GM08714 (cell line): ENCODE data around the gene SLC22A23.

ENCODE experiments used
- H3K4me3 ChIP-seq: fragments of 200-500 bp; sonication (Bioruptor generic); 2 replicates; pipeline ENCODE4 v1.5.1; 2014; ENCODE audit warnings: mild to moderate bottlenecking, low read length, inconsistent platforms
- ZNF274 ChIP-seq: IDR thresholded peaks from 2 replicates; pipeline ENCODE4 v1.6.1; 2012; ENCODE audit warnings: mild to moderate bottlenecking, low read depth, low read length

Gene SLC22A23

DNA sequence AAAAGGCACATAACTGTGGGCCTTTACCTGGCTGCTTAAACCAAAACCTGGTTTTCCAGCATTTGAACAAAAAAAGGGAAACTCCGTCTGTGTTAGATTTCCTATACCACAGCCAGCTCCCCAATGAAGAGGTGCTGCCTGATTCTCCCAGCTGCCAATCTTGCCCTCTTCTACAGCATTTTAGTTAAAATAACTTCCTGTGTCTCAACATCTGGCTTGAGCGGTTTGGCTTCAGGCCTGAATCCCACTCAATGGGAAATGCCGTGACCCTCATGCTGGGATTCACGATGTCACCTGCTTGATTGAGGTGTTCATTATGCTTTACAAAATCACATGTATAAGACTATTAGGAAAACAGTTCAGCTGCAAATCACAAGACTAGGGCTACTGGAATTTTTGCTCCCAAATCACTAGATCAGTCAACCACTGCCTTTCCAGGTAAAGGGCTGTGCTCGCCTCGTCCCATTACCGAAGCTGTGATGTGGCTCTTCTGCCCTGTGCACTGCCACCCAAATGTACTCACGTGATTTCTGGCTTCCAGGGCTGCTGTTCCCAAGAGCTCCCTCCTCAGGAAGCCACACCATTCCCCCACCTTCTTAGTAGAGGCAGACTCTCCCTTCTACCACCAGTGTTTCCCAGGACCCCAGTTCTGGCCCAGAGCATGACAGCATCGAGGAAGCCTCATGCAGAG lies 103.5 kb downstream of the SLC22A23 start:
- no peak overlapping the region for H3K4me3 ChIP-seq
- TF ChIP-seq ZNF274: no peak

DNA sequence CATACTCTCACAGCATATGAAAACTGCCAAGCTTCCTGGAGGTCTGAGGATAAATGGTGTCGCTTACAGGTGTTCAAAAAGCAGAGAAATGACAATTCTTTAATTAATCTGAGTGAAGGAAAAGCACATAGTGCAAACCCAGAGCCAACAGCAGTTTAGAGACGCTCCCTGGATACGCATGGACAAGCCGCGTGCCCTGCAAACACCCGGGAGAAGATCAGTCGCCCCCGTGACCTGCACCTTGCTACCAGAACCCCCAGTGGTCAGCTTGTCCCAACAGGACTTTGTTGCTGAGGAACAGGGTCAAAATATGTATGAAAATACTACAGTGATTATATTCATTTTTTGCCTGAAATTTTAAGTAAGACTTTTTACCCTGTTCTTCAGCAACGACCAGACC lies 104.2 kb downstream of the SLC22A23 start:
- no peak for TF ChIP-seq ZNF274
- H3K4me3 ChIP-seq: no peak overlapping the region

DNA sequence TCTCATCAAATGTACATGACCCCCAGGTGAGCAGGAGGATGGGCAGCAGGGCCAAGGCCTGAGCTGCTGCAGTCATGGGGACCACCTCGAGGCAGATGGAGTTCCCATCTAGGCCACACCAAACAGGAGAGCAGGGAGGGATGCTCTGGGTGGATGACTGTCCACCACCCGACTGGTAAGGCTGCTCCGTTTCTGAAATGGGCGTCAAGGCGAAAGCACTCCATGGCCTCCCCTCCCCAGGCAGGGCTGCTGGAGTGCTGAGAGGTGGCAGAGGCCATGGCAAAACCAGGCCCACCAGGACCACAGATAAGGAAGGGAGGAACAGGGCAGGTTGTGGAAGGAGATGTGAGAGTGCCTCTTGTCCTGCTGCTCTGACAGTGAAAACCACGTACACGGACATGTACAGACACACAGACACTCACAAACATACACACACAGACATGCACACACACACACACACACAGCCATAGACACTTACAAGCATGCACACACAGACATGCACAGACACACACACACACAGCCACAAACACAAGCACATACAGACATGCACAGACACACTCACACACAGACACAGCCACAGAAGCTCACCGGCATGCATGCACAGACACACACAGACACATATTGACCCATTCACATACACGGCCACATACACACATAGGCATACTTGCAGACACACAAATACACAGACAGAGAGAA lies 104.9 kb downstream of the SLC22A23 start:
- H3K4me3 ChIP-seq: no peak overlapping the region
- no peak for TF ChIP-seq ZNF274

DNA sequence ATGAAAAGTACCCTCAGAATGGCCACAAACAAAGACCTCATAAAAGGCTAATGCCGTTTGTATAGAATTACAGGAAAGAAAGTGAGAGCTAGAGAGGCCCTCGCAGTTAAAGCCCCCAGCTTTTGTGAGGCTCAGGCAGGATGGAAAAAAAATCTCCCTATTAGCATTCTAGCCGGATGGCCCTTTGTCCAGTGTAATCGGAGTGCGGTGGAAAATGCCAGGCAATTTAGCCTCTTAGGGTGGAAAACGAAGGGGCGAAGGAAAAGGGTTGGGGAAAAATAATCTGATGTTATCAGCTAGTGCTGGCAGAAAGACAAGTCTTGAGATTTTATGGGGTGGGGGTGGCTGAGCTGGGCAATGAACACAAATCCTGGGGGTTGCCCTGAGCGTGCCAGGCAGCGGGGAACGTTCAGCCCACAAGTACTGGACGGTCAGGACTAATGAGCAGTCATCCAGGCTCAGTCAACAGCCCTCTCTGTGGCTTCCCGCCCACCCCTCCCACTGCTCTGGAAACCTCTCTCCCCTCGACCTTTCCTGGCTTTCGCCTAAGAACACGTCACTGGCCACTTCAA lies 105.7 kb downstream of the SLC22A23 start:
- TF ChIP-seq ZNF274: no peak
- H3K4me3 ChIP-seq: no peak overlapping the region

DNA sequence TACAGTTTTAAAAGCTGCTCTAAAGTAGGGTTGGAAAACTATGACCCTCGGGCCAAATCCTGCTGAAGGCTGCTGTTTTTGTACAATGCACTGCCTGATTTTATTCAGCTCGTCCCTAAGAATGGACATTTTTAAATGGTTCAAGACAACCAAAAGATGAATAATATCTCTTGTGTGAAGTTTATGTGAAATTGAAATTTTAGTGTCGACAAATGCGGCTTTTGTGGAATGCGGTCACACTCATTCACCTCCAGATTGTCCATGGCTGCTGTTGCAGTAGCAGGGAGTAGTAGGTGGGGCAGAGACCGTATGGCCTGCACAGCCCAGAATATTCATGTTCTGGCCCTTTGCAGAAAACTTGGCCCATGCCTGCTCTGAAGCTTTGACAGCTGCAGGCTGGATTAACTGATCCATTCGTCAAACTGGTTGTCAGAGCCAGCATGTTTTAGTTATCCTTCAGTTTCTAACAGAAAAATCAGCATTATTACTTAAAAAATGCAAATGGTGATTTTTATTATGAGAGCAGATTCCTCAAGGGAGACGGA lies 106.5 kb downstream of the SLC22A23 start:
- no peak for TF ChIP-seq ZNF274
- no peak overlapping the region for H3K4me3 ChIP-seq

DNA sequence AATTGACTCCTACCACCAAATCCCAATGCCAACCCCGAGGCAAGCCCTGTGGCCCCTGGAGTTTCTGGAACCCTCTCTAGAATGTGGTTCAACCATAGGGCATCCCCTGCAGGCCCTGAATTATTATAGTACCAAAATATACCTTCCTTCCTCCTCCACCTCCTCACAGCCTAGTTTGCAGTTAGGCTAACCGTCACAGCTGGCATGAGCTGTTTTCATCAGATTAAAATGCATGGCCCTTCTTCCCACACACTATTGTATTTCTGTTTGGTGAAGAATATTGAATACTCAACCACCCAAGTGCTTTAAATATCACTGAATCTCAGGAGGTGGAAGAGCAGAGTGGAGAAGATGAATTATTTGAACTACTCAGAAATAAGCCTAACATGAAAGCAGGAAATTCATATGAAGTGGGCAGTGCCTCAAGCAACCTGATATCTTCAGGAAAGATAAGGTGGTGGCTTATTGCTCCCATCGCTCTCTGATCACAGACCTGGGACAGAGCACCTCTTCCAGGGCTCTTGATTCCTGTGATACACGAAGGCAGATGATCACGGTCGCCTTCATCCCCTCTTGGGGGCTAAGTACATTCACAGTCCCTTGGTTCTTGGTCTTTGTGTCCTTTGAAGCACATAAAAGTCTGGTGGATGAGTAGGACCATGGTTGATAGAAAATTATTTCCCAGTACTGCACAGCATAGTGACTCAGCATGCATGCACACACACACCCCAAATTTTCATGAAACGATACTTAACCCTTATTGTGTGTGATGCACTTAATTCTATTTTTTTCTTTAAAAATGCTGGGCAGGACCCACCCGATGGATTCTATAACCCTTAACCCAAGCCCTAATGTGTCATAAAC lies 107.2 kb downstream of the SLC22A23 start:
- TF ChIP-seq ZNF274: no peak

DNA sequence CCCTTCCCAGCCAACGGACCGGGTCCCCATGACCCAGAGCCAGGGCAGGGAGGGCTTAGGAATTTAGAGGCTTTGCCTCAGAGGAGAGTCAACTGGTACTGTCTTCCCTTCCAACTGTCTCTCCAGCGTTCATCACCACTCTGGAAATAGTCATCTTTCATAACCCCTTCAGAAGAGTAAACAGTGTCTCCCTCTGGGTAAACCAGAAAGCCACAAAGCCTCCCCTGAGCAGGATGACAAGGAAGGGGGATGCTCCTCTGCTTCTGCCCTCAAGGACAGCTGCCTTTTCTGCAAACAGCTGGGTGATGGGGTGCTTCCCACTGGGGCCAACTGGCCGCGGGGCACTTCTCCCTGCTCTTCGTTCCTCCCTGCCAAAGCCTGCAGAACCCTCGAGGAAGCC lies 108.0 kb downstream of the SLC22A23 start:
- H3K4me3 ChIP-seq: no peak overlapping the region
- TF ChIP-seq ZNF274: no peak

More for the DNA sequence above, 107.2 kb downstream of the SLC22A23 start:
- H3K4me3 ChIP-seq: no peak overlapping the region

DNA sequence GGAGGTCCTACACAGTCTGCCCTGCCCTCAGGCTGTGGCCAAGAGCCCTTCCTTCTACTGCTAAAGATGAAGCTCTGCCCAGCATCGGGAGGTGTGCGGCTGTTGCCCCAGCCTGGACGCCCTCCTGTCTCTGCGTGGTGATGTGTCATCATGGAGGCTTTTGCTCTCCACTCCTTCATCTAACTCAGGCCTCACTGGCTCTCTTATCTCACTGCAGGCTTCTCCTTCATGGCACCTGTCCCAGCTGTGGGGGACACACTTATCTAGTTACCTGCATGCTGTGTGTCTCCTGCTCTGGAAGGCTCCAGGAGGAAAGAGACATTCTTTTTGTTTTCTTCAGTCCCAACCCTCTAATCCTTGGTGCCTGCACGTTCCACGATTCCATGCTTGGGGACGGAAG lies 109.0 kb downstream of the SLC22A23 start:
- no peak for TF ChIP-seq ZNF274
- H3K4me3 ChIP-seq: no peak overlapping the region

DNA sequence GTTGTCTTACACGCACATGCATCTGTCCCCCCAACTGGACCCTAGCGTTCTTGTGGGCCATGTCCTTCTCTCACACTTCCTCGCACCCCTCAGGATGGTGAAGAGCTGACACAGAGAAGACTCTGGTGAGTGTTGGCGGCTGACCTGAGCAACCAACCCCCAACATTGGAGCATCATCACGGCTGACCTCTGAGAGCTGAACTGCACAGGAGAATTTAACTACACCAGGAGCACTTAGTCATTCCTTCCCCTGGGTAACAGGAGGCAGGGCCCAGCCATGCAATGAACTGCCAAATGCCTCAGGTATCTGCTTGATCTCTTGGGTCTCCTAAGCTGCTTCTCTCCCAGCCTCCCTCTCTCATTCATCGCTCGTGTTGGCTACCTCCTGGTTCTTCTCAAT lies 109.6 kb downstream of the SLC22A23 start:
- TF ChIP-seq ZNF274: no peak
- no peak overlapping the region for H3K4me3 ChIP-seq

DNA sequence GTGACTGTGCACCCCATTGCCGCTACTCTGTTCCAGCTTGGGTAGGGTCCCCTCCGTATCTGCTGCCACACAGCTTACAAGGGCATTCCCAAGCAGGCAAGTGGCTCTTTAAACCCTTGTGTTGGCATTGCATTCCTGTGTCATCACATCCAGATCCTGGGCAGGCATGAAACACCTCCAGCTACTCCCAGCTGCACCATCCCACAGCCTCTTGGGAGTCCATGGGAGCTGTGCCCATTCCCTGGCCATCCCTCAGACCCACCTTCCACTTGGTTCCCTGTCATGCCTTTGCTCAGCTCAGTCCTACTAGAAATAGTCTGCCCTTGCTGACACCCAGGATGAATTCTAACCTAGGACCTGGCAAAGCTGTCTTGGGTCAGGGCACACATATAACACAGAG lies 110.4 kb downstream of the SLC22A23 start:
- H3K4me3 ChIP-seq: no peak overlapping the region
- TF ChIP-seq ZNF274: no peak

DNA sequence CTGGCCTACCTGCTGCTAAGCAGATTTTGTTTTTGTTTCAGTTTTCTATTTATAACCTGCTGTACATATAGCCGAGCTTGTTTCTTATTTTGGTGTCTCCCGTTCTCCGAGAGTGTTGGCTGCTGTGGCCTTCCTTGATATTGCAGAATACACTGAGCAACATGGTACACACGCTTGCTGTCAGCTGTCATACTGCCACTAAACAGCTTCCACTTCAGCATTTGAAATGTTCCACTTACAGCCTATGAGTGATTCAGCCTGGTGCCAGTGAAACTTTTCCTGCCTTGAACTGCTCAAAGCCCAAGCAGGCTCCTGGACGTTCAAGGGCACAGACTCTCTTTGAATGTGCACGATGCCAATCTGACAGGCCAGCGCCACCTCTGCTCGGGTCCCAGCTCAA lies 111.0 kb downstream of the SLC22A23 start:
- H3K4me3 ChIP-seq: no peak overlapping the region
- no peak for TF ChIP-seq ZNF274

DNA sequence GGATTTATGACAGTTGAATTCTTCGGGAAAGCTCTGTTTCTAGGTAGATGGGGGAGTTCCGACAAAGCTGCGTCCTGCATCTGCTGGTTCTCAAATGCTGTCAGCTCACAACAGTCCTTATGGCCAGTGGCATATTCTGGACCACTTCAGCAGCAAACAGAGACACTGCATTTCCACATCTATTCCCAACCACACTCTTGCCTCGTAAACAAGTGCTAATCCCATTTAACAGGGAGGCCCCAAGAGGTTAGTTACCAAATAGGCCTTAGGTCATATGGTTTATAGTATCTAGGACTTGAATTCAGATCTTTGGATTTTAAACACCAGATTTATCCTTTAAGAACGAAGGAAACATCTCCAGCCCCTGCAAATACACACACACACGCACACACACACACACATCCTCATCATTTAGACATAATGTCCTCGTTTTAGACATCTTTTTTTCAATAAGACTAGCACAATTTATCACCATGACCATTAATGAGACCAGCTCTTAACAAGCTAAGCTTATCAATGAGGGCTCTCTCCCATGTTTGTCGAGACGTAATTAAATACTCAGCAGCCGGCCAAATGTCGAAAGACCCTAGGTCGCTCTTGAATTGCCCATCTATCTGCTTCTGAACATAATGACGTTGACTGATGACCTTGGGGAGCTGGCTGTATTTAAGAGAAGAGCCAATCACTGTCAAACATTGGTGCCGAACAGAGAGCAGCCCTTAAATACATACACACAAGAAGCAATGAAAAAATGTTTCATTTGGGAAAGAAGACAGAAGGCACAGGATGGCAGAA lies 113.6 kb downstream of the SLC22A23 start:
- no peak overlapping the region for H3K4me3 ChIP-seq
- no peak for TF ChIP-seq ZNF274

DNA sequence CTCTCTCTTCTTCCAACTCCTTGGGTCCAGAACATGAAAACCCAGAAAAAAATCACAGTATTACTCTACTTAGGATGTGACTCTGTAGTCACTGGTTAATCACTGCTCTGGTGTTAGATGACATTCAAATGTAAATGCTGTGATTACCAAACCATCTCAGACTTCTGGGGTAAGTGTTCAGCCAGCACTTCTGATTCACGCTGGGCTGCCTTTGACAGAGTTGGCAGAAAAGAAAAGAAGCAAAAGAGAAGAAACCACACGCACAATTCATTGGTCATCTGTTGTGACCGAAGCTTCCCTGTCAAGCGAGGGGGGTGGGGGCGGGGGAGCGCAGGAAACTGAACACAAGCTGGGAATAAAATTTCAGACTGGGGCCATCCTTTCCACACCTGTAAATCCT lies 115.4 kb downstream of the SLC22A23 start:
- no peak overlapping the region for H3K4me3 ChIP-seq
- TF ChIP-seq ZNF274: no peak
